HepG2 (cell line): Measurements from ENCODE around the gene USE1. TPM values are rescaled to one million over a fixed set of nuclear protein-coding genes. Genes with fewer than 3 reads are reported as not detected.

Experiments
- ATAC-seq: fragments of 200-7000 bp; cut with Tn5 transposase; 3 replicates; pipeline ENCODE4 v1.9.1; 2020; ENCODE audit warnings: mild to moderate bottlenecking, moderate library complexity
- BruUV-seq: library from RNA; stranded (reverse); fragments of 400-500 nt; replicated peaks from 2 replicates; lab custom pipeline; 2021; lab: Mats Ljungman, UMichigan
- CTCF ChIA-PET: fragments of 300-600 bp; formaldehyde crosslinking; extraction: SDS; loops from one replicate; lab custom pipeline; 2021; ENCODE audit warnings: low total read pairs, inconsistent platforms, low intra/inter-chr PET ratio; lab: Yijun Ruan, JAX
- POLR2A ChIA-PET: fragments of 350-600 bp; sonication (Branson Sonifier 250); formaldehyde crosslinking; loops from one replicate; lab custom pipeline; 2020; ENCODE audit warnings: antibody characterized with exemption, inconsistent platforms; lab: Yijun Ruan, JAX
- DNase-seq: peaks from one replicate; pipeline ENCODE4 v3.0.0-alpha.2; 2015; ENCODE audit warnings: low spot score
- FAIRE-seq: peaks from 3 replicates; lab custom pipeline; 2011; peaks lifted over from hg19 to GRCh38; lab: Jason Lieb, UNC
- H2AFZ ChIP-seq: one replicate; pipeline ENCODE4 v1.6.1; 2011; ENCODE audit warnings: low read length, inconsistent platforms
- H3K27ac ChIP-seq: fragments of 300-600 bp; 3 replicates; pipeline ENCODE4 v1.8.0; 2011; ENCODE audit warnings: mixed run types, mild to moderate bottlenecking, mixed read lengths, low read length, inconsistent platforms; ENCODE audit not compliant: insufficient read depth; ENCODE audit errors: extremely low read length
- H3K27me3 ChIP-seq, 2 experiments: fragments of 200-600 bp in 1 of 2; 2 replicates in 1 of 2; 3 replicates in 1 of 2; pipeline versions ENCODE4 v1.6.0 to v1.8.0; 2011; ENCODE audit warnings: low read length in 2 of 2, mild to moderate bottlenecking in 2 of 2, moderate library complexity in 2 of 2, inconsistent platforms in 1 of 2; ENCODE audit not compliant: insufficient read depth in 2 of 2, control insufficient read depth in 1 of 2
- H3K36me3 ChIP-seq, 2 experiments: fragments of 200-600 bp in 1 of 2; replicated peaks in 1 of 2; 2 replicates in 1 of 2; 3 replicates in 1 of 2; pipeline versions ENCODE4 v1.5.1 to v1.8.0; 2011; ENCODE audit warnings: low read length in 2 of 2, inconsistent platforms in 1 of 2; ENCODE audit not compliant: insufficient read depth in 2 of 2, control insufficient read depth in 1 of 2
- H3K4me1 ChIP-seq: 2 replicates; pipeline ENCODE4 v1.5.1; 2012; ENCODE audit warnings: low read length, inconsistent platforms; ENCODE audit not compliant: insufficient read depth
- H3K4me2 ChIP-seq: 2 replicates; pipeline ENCODE4 v1.6.0; 2011; ENCODE audit warnings: low read depth, low read length, inconsistent platforms
- H3K4me3 ChIP-seq, 3 experiments: fragments of 200-600 bp in 1 of 3; sonication (generic), shearing (Covaris generic) in 1 of 3; replicated peaks in 1 of 3; 2 replicates each; pipeline ENCODE4 v1.5.1; 2011 to 2016; ENCODE audit warnings: low read length in 3 of 3, inconsistent platforms in 2 of 3, low read depth in 2 of 3, mild to moderate bottlenecking in 2 of 3, control low read depth in 1 of 3, mixed read lengths in 1 of 3; ENCODE audit not compliant: insufficient read depth in 1 of 3
- H3K79me2 ChIP-seq: one replicate; pipeline ENCODE4 v1.6.1; 2011; ENCODE audit warnings: low read length, inconsistent platforms; ENCODE audit not compliant: insufficient read depth
- H3K9ac ChIP-seq: 2 replicates; pipeline ENCODE4 v1.6.0; 2011; ENCODE audit warnings: mild to moderate bottlenecking, low read depth, low read length, inconsistent platforms; ENCODE audit not compliant: insufficient read depth
- H3K9me3 ChIP-seq: 2 replicates; pipeline ENCODE4 v1.5.1; 2012; ENCODE audit warnings: mild to moderate bottlenecking, low read length
- H4K20me1 ChIP-seq: 2 replicates; pipeline ENCODE4 v1.6.0; 2011; ENCODE audit warnings: inconsistent platforms, mild to moderate bottlenecking, low read length, moderate library complexity; ENCODE audit not compliant: insufficient read depth
- AGO1 ChIP-seq: fragments of 200-400 bp; formaldehyde crosslinking; IDR thresholded peaks from 2 replicates; pipeline ENCODE4 v1.6.1; 2017; ENCODE audit warnings: mild to moderate bottlenecking, low read depth, low read length, moderate library complexity; ENCODE audit not compliant: poor library complexity, severe bottlenecking
- ARNTL ChIP-seq: sonication (generic); formaldehyde crosslinking; IDR thresholded peaks from 2 replicates; pipeline ENCODE4 v1.4.0; 2020; ENCODE audit warnings: mild to moderate bottlenecking, missing genetic modification reagents
- CENPT ChIP-seq: sonication (generic); formaldehyde crosslinking; IDR thresholded peaks from 2 replicates; pipeline ENCODE4 v1.8.0; 2022; ENCODE audit warnings: low read depth, mild to moderate bottlenecking, moderate library complexity, missing genetic modification reagents
- EED ChIP-seq: sonication (generic); formaldehyde crosslinking; IDR thresholded peaks from 2 replicates; pipeline ENCODE4 v1.5.0; 2020; ENCODE audit warnings: mild to moderate bottlenecking, missing genetic modification reagents
- FOXK2 ChIP-seq: fragments of 450-650 bp; IDR thresholded peaks from 2 replicates; pipeline ENCODE4 v1.6.1; 2016
- RXRA ChIP-seq: sonication (generic); formaldehyde crosslinking; IDR thresholded peaks from 2 replicates; pipeline ENCODE4 v1.5.1; 2020; ENCODE audit warnings: missing genetic modification reagents
- ZNF124 ChIP-seq: sonication (generic); formaldehyde crosslinking; IDR thresholded peaks from 2 replicates; pipeline ENCODE4 v1.4.0; 2020; ENCODE audit warnings: missing genetic modification reagents
- ZNF274 ChIP-seq: sonication (generic); formaldehyde crosslinking; IDR thresholded peaks from 2 replicates; pipeline ENCODE4 v1.5.1; 2020; ENCODE audit warnings: mild to moderate bottlenecking, missing genetic modification reagents
- ZNF431 ChIP-seq: sonication (generic); formaldehyde crosslinking; IDR thresholded peaks from 2 replicates; pipeline ENCODE4 v1.9.0; 2022; ENCODE audit warnings: missing genetic modification reagents, low read depth, mild to moderate bottlenecking, borderline replicate concordance
- ZNF670 ChIP-seq: sonication (generic); formaldehyde crosslinking; IDR thresholded peaks from 2 replicates; pipeline ENCODE4 v1.8.0; 2022; ENCODE audit warnings: mild to moderate bottlenecking, missing genetic modification reagents, borderline replicate concordance
- ZNF713 ChIP-seq: sonication (generic); formaldehyde crosslinking; IDR thresholded peaks from 2 replicates; pipeline ENCODE4 v1.4.0; 2020; ENCODE audit warnings: mild to moderate bottlenecking, missing genetic modification reagents
- ZNF772 ChIP-seq: sonication (generic); formaldehyde crosslinking; IDR thresholded peaks from 2 replicates; pipeline ENCODE4 v1.5.0; 2020; ENCODE audit warnings: mild to moderate bottlenecking, missing genetic modification reagents
- WGBS: methylation state at CpG from one replicate; pipeline ENCODE4 v1.1.6; 2017; ENCODE audit warnings: low lambda C conversion rate; 5-methylcytosine and 5-hydroxymethylcytosine counted together
- in situ Hi-C: cut with HindIII; loops from 2 replicates; pipeline ENCODE4 v1.10.0; 2017; ENCODE audit warnings: low pct_unique_long_range_greater_than_20kb; ENCODE audit not compliant: extremely low pct_ligation_motif_present
- intact Hi-C: fragments of 100-400 bp; cut with micrococcal nuclease; formaldehyde crosslinking; loops from one replicate; pipeline ENCODE4 v1.10.0; 2022; ENCODE audit not compliant: unreplicated experiment
- polyA plus RNA-seq, 8 experiments: library from polyadenylated mRNA; depleted of rRNA in 3 of 8; stranded (reverse) in 7 of 8; unstranded in 1 of 8; fragments of >200 nt; fragmentation: Illumina TruSeq in 4 of 8; extraction: Trizol in 4 of 8; gene quantifications; 2 replicates each; pipeline versions ENCODE4 v1.2.1 to v1.2.3, GENCODE V29; 2011 to 2016; ENCODE audit warnings: low read depth in 4 of 8, missing spikeins in 1 of 8, mixed read lengths in 1 of 8; ENCODE audit not compliant: insufficient read depth in 1 of 8
- total RNA-seq, 5 experiments: library from RNA; depleted of rRNA; stranded (reverse); fragments of >200 nt; fragmentation: Illumina TruSeq; extraction: Trizol; gene quantifications; 2 replicates each; pipeline ENCODE4 v1.2.3, GENCODE V29; 2016; ENCODE audit warnings: low read depth in 1 of 5
- TF ChIP-seq, protein P1 (sequence below): sonication (generic); formaldehyde crosslinking; IDR thresholded peaks from 2 replicates; pipeline ENCODE4 v1.8.1; 2023; ENCODE audit warnings: mild to moderate bottlenecking, moderate library complexity, missing genetic modification reagents
- TF ChIP-seq, protein P2 (sequence below): sonication (generic); formaldehyde crosslinking; IDR thresholded peaks from 2 replicates; pipeline ENCODE4 v1.4.0; 2020; ENCODE audit warnings: missing genetic modification reagents
- TF ChIP-seq, protein P3 (sequence below): sonication (generic); formaldehyde crosslinking; IDR thresholded peaks from 2 replicates; pipeline ENCODE4 v1.4.0; 2020; ENCODE audit warnings: mild to moderate bottlenecking, missing genetic modification reagents, borderline replicate concordance

The USE1 gene
- total and polyA plus RNA-seq, 2 of the 13 experiments (the other 11 are each of a cell fraction or from before 2014, with no cell fraction given) = 9.9 to 17.6 TPM

GRCh38 chr19:17256130-17256529, 41.0 kb downstream of the USE1 start (continued):
- TF ChIP-seq, protein P1, sequence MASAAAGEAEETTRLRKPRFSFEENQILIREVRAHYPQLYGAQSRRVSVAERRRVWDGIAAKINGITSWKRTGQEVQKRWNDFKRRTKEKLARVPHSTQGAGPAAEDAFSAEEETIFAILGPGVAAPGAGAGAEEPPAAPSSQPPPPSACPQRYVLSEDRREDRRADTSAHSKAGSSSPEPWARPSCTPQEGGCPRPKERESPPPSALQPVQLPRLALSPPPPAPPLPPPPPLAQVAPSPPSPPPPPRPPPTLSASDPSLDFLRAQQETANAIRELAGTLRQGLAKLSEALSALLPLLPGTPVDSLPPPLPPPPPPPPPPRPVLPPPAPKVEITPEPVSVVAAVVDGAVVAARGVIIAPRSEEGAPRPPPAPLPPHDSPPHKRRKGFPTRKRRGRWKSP (CRISPR knock-in tag) = no peak
- TF ChIP-seq ZNF431 (no peak), ZNF713 (CRISPR knock-in tag) (no peak), FOXK2 (no peak), CENPT (CRISPR knock-in tag) (no peak), ZNF124 (CRISPR knock-in tag) (no peak), ZNF274 (CRISPR knock-in tag) (no peak), ZNF670 (CRISPR knock-in tag) (no peak)
- TF ChIP-seq, protein P2, sequence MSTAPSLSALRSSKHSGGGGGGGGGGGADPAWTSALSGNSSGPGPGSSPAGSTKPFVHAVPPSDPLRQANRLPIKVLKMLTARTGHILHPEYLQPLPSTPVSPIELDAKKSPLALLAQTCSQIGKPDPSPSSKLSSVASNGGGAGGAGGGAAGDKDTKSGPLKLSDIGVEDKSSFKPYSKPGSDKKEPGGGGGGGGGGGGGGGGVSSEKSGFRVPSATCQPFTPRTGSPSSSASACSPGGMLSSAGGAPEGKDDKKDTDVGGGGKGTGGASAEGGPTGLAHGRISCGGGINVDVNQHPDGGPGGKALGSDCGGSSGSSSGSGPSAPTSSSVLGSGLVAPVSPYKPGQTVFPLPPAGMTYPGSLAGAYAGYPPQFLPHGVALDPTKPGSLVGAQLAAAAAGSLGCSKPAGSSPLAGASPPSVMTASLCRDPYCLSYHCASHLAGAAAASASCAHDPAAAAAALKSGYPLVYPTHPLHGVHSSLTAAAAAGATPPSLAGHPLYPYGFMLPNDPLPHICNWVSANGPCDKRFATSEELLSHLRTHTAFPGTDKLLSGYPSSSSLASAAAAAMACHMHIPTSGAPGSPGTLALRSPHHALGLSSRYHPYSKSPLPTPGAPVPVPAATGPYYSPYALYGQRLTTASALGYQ (CRISPR knock-in tag) = no peak

DNA sequence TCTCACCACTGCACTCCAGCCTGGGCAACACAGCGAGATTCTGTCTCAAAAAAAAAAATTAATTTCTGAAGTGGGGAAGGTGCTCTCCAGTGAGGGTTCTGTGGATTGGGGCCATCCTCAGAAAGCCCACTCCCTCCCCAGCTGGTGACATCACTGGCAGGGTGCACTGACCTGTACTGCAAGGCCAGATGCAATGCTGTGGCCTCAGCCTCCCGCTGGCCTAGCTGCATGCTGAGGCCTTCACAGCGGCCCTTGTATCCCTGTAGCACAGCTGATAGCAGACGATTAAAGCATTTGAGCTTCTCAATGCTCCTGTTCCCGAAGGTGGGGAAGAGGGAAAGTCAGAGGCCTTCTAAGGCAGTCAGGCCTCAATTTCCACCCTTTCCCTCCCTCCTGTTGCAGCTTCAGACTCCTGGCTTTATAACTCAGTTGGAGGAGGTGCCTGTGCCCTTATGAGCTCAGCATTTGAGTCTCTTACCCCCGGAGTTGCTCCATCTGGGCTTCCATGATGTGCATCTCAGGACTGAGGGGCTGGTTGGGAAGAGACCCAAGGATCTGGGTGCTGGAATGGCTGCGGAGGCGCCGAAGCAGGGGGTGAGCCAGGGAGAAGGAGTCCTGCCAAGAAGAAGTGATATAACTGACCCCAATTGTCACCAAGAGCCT, 44.1 kb downstream of the USE1 start:
- no peak for DNase-seq
- H3K9ac ChIP-seq = no peak overlapping the region
- no peaks in the 10 kb centered on the region for H3K36me3 ChIP-seq
- 64% methylated on average over 5 of the region's 9 CpGs for WGBS
- no peaks in the 10 kb centered on the region for H4K20me1 ChIP-seq
- no peak for FAIRE-seq
- no peaks in the 10 kb centered on the region for H3K27me3 ChIP-seq
- in situ Hi-C loops = no loop called here
- H3K9me3 ChIP-seq = no peaks in the 10 kb centered on the region
- no peak overlapping the region for H3K4me3 ChIP-seq
- intact Hi-C loops = no loop called here
- no peak overlapping the region for H3K27ac ChIP-seq
- H3K79me2 ChIP-seq = no peaks in the 10 kb centered on the region
- BruUV-seq = no TSS peak
- no peak overlapping the region for H3K4me2 ChIP-seq
- ChIA-PET CTCF (no interaction called here), POLR2A (interaction anchor here (0.9 to 3.2 kb wide), 7 partner anchors 8 to 44 kb away, joined by 3 to 18 read pairs (median 6); partner anchors contain the start of genes BABAM1, OCEL1 and USE1)
- ATAC-seq = no peak
- H3K4me1 ChIP-seq = peaks cover 66% of the 10 kb centered on the region
- H2AFZ ChIP-seq = no peak overlapping the region
- TF ChIP-seq, protein P3, sequence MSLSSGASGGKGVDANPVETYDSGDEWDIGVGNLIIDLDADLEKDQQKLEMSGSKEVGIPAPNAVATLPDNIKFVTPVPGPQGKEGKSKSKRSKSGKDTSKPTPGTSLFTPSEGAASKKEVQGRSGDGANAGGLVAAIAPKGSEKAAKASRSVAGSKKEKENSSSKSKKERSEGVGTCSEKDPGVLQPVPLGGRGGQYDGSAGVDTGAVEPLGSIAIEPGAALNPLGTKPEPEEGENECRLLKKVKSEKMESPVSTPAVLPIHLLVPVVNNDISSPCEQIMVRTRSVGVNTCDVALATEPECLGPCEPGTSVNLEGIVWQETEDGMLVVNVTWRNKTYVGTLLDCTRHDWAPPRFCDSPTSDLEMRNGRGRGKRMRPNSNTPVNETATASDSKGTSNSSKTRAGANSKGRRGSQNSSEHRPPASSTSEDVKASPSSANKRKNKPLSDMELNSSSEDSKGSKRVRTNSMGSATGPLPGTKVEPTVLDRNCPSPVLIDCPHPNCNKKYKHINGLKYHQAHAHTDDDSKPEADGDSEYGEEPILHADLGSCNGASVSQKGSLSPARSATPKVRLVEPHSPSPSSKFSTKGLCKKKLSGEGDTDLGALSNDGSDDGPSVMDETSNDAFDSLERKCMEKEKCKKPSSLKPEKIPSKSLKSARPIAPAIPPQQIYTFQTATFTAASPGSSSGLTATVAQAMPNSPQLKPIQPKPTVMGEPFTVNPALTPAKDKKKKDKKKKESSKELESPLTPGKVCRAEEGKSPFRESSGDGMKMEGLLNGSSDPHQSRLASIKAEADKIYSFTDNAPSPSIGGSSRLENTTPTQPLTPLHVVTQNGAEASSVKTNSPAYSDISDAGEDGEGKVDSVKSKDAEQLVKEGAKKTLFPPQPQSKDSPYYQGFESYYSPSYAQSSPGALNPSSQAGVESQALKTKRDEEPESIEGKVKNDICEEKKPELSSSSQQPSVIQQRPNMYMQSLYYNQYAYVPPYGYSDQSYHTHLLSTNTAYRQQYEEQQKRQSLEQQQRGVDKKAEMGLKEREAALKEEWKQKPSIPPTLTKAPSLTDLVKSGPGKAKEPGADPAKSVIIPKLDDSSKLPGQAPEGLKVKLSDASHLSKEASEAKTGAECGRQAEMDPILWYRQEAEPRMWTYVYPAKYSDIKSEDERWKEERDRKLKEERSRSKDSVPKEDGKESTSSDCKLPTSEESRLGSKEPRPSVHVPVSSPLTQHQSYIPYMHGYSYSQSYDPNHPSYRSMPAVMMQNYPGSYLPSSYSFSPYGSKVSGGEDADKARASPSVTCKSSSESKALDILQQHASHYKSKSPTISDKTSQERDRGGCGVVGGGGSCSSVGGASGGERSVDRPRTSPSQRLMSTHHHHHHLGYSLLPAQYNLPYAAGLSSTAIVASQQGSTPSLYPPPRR = no peak
- TF ChIP-seq ARNTL (no peak), ZNF772 (CRISPR knock-in tag) (no peak), EED (CRISPR knock-in tag) (no peak), RXRA (CRISPR knock-in tag) (no peak), AGO1 (no peak)
